ENCODE measurements around the gene FEM1B. TPM values are rescaled to one million over a fixed set of nuclear protein-coding genes. Genes with fewer than 3 reads are reported as not detected.

The FEM1B gene
- total RNA-seq, 1 experiment from 2014 or later: 41.0 TPM

- no peak overlapping the region for H3K27ac Mint-ChIP-seq (ENCODE audit: unreplicated experiment)
- CTCF ChIA-PET: interaction anchor here (0.7 to 1.4 kb wide), 2 partner anchors 20 to 35 kb away, joined by 3 to 6 read pairs; no protein-coding TSS in a partner anchor
- intact Hi-C loops (cut with micrococcal nuclease; ENCODE audit: unreplicated experiment): no loop called here
These were observed 49.3 kb downstream of the FEM1B start for GRCh38 chr15:68326711-68327354.

GRCh38 chr15:68328443-68328842 lies 50.9 kb downstream of the FEM1B start:
- H3K36me3 ChIP-seq (ENCODE audit: control insufficient read depth, insufficient read depth, low read length): no peaks in the 10 kb centered on the region
- peaks cover 6% of the 10 kb centered on the region for H3K4me1 Mint-ChIP-seq (ENCODE audit: low read depth, unreplicated experiment)
- H3K4me1 ChIP-seq: no peaks in the 10 kb centered on the region
- H3K27ac Mint-ChIP-seq (ENCODE audit: unreplicated experiment): no peak overlapping the region
- no peaks in the 10 kb centered on the region for H3K9me3 Mint-ChIP-seq (ENCODE audit: unreplicated experiment)
- intact Hi-C loops (cut with micrococcal nuclease; ENCODE audit: unreplicated experiment): no loop called here
- no peaks in the 10 kb centered on the region for H3K36me3 Mint-ChIP-seq (ENCODE audit: insufficient read depth, unreplicated experiment)
- H3K4me3 ChIP-seq (ENCODE audit: low read depth, low read length): no peak overlapping the region
- H3K4me3 Mint-ChIP-seq (ENCODE audit: unreplicated experiment): no peak overlapping the region
- POLR2A ChIA-PET: no interaction called here
- TF ChIP-seq, protein P1, sequence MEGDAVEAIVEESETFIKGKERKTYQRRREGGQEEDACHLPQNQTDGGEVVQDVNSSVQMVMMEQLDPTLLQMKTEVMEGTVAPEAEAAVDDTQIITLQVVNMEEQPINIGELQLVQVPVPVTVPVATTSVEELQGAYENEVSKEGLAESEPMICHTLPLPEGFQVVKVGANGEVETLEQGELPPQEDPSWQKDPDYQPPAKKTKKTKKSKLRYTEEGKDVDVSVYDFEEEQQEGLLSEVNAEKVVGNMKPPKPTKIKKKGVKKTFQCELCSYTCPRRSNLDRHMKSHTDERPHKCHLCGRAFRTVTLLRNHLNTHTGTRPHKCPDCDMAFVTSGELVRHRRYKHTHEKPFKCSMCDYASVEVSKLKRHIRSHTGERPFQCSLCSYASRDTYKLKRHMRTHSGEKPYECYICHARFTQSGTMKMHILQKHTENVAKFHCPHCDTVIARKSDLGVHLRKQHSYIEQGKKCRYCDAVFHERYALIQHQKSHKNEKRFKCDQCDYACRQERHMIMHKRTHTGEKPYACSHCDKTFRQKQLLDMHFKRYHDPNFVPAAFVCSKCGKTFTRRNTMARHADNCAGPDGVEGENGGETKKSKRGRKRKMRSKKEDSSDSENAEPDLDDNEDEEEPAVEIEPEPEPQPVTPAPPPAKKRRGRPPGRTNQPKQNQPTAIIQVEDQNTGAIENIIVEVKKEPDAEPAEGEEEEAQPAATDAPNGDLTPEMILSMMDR (IDR thresholded peaks at IDR 0.05; ENCODE audit: insufficient read depth in 1 of 2, low read depth in 1 of 2, low read length in 1 of 2, severe bottlenecking in 1 of 2, unreplicated experiment in 1 of 2): no peak
- peaks cover 28% of the 10 kb centered on the region for H3K27me3 Mint-ChIP-seq (ENCODE audit: insufficient read depth, unreplicated experiment)
- CTCF ChIA-PET: interaction anchor here (0.6 kb wide), 1 partner anchor 75 kb away, joined by 3 read pairs; no protein-coding TSS in a partner anchor
- no peaks in the 10 kb centered on the region; the same call in none of the 2 replicates for H3K27me3 ChIP-seq (replicated peaks; ENCODE audit: control insufficient read depth, insufficient read depth, low read length)
- no peaks in the 10 kb centered on the region for H3K9me3 ChIP-seq
- BruUV-seq (replicated peaks): no TSS peak
- DNase-seq: no peak

More at GRCh38 chr15:68326711-68327354, 49.3 kb downstream of the FEM1B start:
- H3K4me1 Mint-ChIP-seq (ENCODE audit: low read depth, unreplicated experiment): no peaks in the 10 kb centered on the region
- H3K27me3 Mint-ChIP-seq (ENCODE audit: insufficient read depth, unreplicated experiment): peaks cover 30% of the 10 kb centered on the region
- H3K4me3 Mint-ChIP-seq (ENCODE audit: unreplicated experiment): no peak overlapping the region
- Histone ChIP-seq H3K36me3 (ENCODE audit: control insufficient read depth, insufficient read depth, low read length) (no peaks in the 10 kb centered on the region), H3K9me3 (no peaks in the 10 kb centered on the region), H3K27me3 (replicated peaks; ENCODE audit: control insufficient read depth, insufficient read depth, low read length) (no peaks in the 10 kb centered on the region; the same call in none of the 2 replicates), H3K4me3 (ENCODE audit: low read depth, low read length) (no peak overlapping the region), H3K4me1 (no peaks in the 10 kb centered on the region)
- DNase-seq: no peak
- TF ChIP-seq, protein P1 (IDR thresholded peaks at IDR 0.05; ENCODE audit: insufficient read depth in 1 of 2, low read depth in 1 of 2, low read length in 1 of 2, severe bottlenecking in 1 of 2, unreplicated experiment in 1 of 2): no peak
- H3K9me3 Mint-ChIP-seq (ENCODE audit: unreplicated experiment): no peaks in the 10 kb centered on the region
- POLR2A ChIA-PET: no interaction called here
- no TSS peak for BruUV-seq (replicated peaks)
- H3K36me3 Mint-ChIP-seq (ENCODE audit: insufficient read depth, unreplicated experiment): no peaks in the 10 kb centered on the region

GRCh38 chr15:68328964-68329363 lies 51.4 kb downstream of the FEM1B start:
- POLR2A ChIA-PET: no interaction called here
- intact Hi-C loops (cut with micrococcal nuclease; ENCODE audit: unreplicated experiment): no loop called here

More at GRCh38 chr15:68328964-68329363, 51.4 kb downstream of the FEM1B start:
- Mint-ChIP-seq H3K4me1 (ENCODE audit: low read depth, unreplicated experiment) (peaks cover 6% of the 10 kb centered on the region), H3K27ac (ENCODE audit: unreplicated experiment) (no peak overlapping the region), H3K4me3 (ENCODE audit: unreplicated experiment) (no peak overlapping the region), H3K27me3 (ENCODE audit: insufficient read depth, unreplicated experiment) (peaks cover 28% of the 10 kb centered on the region), H3K9me3 (ENCODE audit: unreplicated experiment) (no peaks in the 10 kb centered on the region), H3K36me3 (ENCODE audit: insufficient read depth, unreplicated experiment) (no peaks in the 10 kb centered on the region)
- Histone ChIP-seq H3K4me1 (no peaks in the 10 kb centered on the region), H3K9me3 (no peaks in the 10 kb centered on the region), H3K27me3 (replicated peaks; ENCODE audit: control insufficient read depth, insufficient read depth, low read length) (no peaks in the 10 kb centered on the region; the same call in none of the 2 replicates), H3K36me3 (ENCODE audit: control insufficient read depth, insufficient read depth, low read length) (no peaks in the 10 kb centered on the region), H3K4me3 (ENCODE audit: low read depth, low read length) (no peak overlapping the region)
- TF ChIP-seq, protein P1 (IDR thresholded peaks at IDR 0.05; ENCODE audit: insufficient read depth in 1 of 2, low read depth in 1 of 2, low read length in 1 of 2, severe bottlenecking in 1 of 2, unreplicated experiment in 1 of 2): no peak
- CTCF ChIA-PET: no interaction called here
- DNase-seq: no peak
- BruUV-seq (replicated peaks): no TSS peak

Measured in Caco-2 (cell line).